GM23248 (cell line): ENCODE measurements around the gene KCTD7. TPM values are rescaled to one million over a fixed set of nuclear protein-coding genes. Genes with fewer than 3 reads are reported as not detected.
"Not testable (repeated sequence)": the region's sequence is repeated elsewhere in the genome, so short reads cannot be mapped to it uniquely, and the experiment has no call there.

Source experiments
- DNase-seq: peaks from one replicate; pipeline ENCODE4 v3.0.0-alpha.2; 2015
- H2AFZ ChIP-seq: fragments of 200-600 bp; sonication (generic); 2 replicates; pipeline ENCODE4 v1.6.1; 2016; ENCODE audit warnings: antibody characterized with exemption
- H3F3A ChIP-seq: fragments of 200-600 bp; sonication (generic); 2 replicates; pipeline ENCODE4 v1.6.1; 2016; ENCODE audit warnings: mild to moderate bottlenecking, antibody characterized with exemption, mixed run types; ENCODE audit not compliant: insufficient read depth
- H3K27ac ChIP-seq: fragments of 200-600 bp; sonication (generic); 2 replicates; pipeline ENCODE4 v1.5.1; 2016; ENCODE audit warnings: mild to moderate bottlenecking
- H3K27me3 ChIP-seq: fragments of 200-600 bp; sonication (generic); replicated peaks from 2 replicates; pipeline ENCODE4 v1.6.1; 2016; ENCODE audit warnings: mild to moderate bottlenecking; ENCODE audit not compliant: insufficient read depth
- H3K36me3 ChIP-seq: fragments of 200-600 bp; sonication (generic); 2 replicates; pipeline ENCODE4 v1.6.1; 2016; ENCODE audit warnings: low read depth, mild to moderate bottlenecking
- H3K4me1 ChIP-seq: fragments of 200-600 bp; sonication (generic); 2 replicates; pipeline ENCODE4 v1.6.1; 2016; ENCODE audit warnings: mild to moderate bottlenecking; ENCODE audit not compliant: insufficient read depth
- H3K4me2 ChIP-seq: fragments of 200-600 bp; sonication (generic); one replicate; pipeline ENCODE4 v1.6.1; 2016; ENCODE audit warnings: mild to moderate bottlenecking; ENCODE audit not compliant: unreplicated experiment
- H3K4me3 ChIP-seq: fragments of 200-600 bp; sonication (generic); 2 replicates; pipeline ENCODE4 v1.5.1; 2016; ENCODE audit warnings: mild to moderate bottlenecking
- H3K79me2 ChIP-seq: fragments of 200-600 bp; sonication (generic); 2 replicates; pipeline ENCODE4 v1.6.1; 2016; ENCODE audit warnings: mild to moderate bottlenecking; ENCODE audit not compliant: insufficient read depth
- H3K9ac ChIP-seq: fragments of 200-600 bp; sonication (generic); 2 replicates; pipeline ENCODE4 v1.6.1; 2016; ENCODE audit warnings: mild to moderate bottlenecking
- H3K9me2 ChIP-seq: fragments of 200-600 bp; sonication (generic); 2 replicates; pipeline ENCODE4 v1.6.1; 2016; ENCODE audit warnings: mixed run types, mild to moderate bottlenecking, moderate library complexity; ENCODE audit not compliant: insufficient read depth
- H3K9me3 ChIP-seq: fragments of 200-600 bp; sonication (generic); one replicate; pipeline ENCODE4 v1.6.1; 2017; ENCODE audit warnings: low read depth
- H4K20me1 ChIP-seq: fragments of 200-600 bp; sonication (generic); 2 replicates; pipeline ENCODE4 v1.6.0; 2016; ENCODE audit not compliant: insufficient read depth
- EZH2 ChIP-seq: fragments of 200-600 bp; sonication (generic); IDR thresholded peaks from 2 replicates; pipeline ENCODE4 v1.6.1; 2018; ENCODE audit warnings: antibody characterized with exemption, mild to moderate bottlenecking; ENCODE audit not compliant: insufficient read depth, poor library complexity, severe bottlenecking
- EZH2phosphoT487 ChIP-seq: fragments of 200-600 bp; sonication (generic); IDR thresholded peaks from 2 replicates; pipeline ENCODE4 v1.6.1; 2018; ENCODE audit warnings: antibody characterized with exemption, moderate library complexity, mild to moderate bottlenecking, low read depth; ENCODE audit not compliant: insufficient read depth
- WGBS, 2 experiments: methylation state at CpG; one replicate each; pipeline ENCODE4 v1.1.6; 2015 to 2017; ENCODE audit warnings: low lambda C conversion rate in 2 of 2, low coverage in 1 of 2; ENCODE audit errors: missing lambda C conversion rate in 2 of 2; 5-methylcytosine and 5-hydroxymethylcytosine counted together
- in situ Hi-C: fragments of 300-500 bp; cut with MboI; formaldehyde crosslinking; loops from 2 replicates; pipeline ENCODE4 v1.15.0; 2020
- polyA plus RNA-seq: library from polyadenylated mRNA; unstranded; fragments of >200 nt; fragmentation: Nextera tagmentation; extraction: Ambion mirVana; gene quantifications from 2 replicates; pipeline ENCODE4 v1.2.1, GENCODE V29; 2016
- total RNA-seq: library from RNA; depleted of rRNA; stranded (reverse); fragments of >200 nt; shearing (Covaris generic); gene quantifications from 2 replicates; pipeline ENCODE4 v1.2.3, GENCODE V29; 2014

Gene KCTD7
- total and polyA plus RNA-seq, 2 experiments from 2014 or later = 5.0 to 11.6 TPM

GRCh38 chr7:66591799-66592596 lies 36.7 kb upstream of the KCTD7 start:
- Histone ChIP-seq H3K4me1 (peaks cover 40% of the 10 kb centered on the region), H3K79me2 (peaks cover 80% of the 10 kb centered on the region), H3K27me3 (no peaks in the 10 kb centered on the region), H3K4me3 (peak overlapping the region; percentile 99), H3K9me3 (no peaks in the 10 kb centered on the region), H2AFZ (peak overlapping the region; percentile 89), H3F3A (peaks cover 30% of the 10 kb centered on the region), H3K9me2 (no peaks in the 10 kb centered on the region), H4K20me1 (no peaks in the 10 kb centered on the region; the same call in 1 of the 2 replicates), H3K27ac (peak overlapping the region; percentile 99), H3K9ac (peak overlapping the region; percentile 100), H3K4me2 (peak overlapping the region; percentile 95), H3K36me3 (no peaks in the 10 kb centered on the region)
- DNase-seq = peak; percentile 98
- WGBS, 2 experiments = 1% methylated on average over 49 to 71 of the region's 83 CpGs
- no peak for TF ChIP-seq EZH2phosphoT487
- no peak for TF ChIP-seq EZH2
- in situ Hi-C loops = no loop called here

- H3K9ac ChIP-seq = peak overlapping the region; percentile 100
- H2AFZ ChIP-seq = peak overlapping the region; percentile 89
- peak overlapping the region; percentile 99 for H3K4me3 ChIP-seq
- H3K36me3 ChIP-seq, H3K9me3 ChIP-seq, H4K20me1 ChIP-seq, in situ Hi-C loops, DNase-seq, H3K9me2 ChIP-seq, H3K27me3 ChIP-seq: not testable (repeated sequence)
- peak overlapping the region; percentile 99 for H3K27ac ChIP-seq
- peak overlapping the region; percentile 95 for H3K4me2 ChIP-seq
- WGBS, 2 experiments = 3 to 4% methylated on average over 3 to 4 of the region's 4 CpGs
- peaks cover 74% of the 10 kb centered on the region for H3K79me2 ChIP-seq
- H3F3A ChIP-seq = peaks cover 25% of the 10 kb centered on the region
- peaks cover 33% of the 10 kb centered on the region for H3K4me1 ChIP-seq
Observed at GRCh38 chr7:66592597-66593146, 36.0 kb upstream of the KCTD7 start.

DNA sequence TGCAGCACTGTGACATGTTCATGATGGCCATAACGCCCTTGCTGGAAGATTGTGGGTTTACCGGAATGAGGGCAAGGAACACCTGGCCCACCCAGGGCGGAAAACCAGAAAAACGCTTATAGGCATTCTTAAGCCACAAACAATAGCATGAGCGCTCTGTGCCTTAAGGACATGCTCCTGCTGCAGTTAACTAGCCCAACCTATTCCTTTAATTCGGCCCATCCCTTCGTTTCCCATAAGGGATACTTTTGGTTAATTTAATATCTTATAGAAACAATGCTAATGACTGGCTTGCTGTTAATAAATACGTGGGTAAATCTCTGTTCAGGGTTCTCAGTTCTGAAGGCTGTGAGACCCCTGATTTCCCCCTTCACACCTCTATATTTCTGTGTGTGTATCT lies 34.6 kb upstream of the KCTD7 start:
- Histone ChIP-seq H3F3A (peaks cover 15% of the 10 kb centered on the region), H3K4me1 (peaks cover 20% of the 10 kb centered on the region), H3K79me2 (peaks cover 59% of the 10 kb centered on the region)
- in situ Hi-C loops, H3K27ac ChIP-seq, H4K20me1 ChIP-seq, H3K9ac ChIP-seq, H3K9me2 ChIP-seq, DNase-seq, H3K9me3 ChIP-seq, H2AFZ ChIP-seq, H3K4me2 ChIP-seq, H3K4me3 ChIP-seq, H3K36me3 ChIP-seq, H3K27me3 ChIP-seq: not testable (repeated sequence)
- WGBS, 2 experiments = 84 to 89% methylated on average over 8 of the region's 8 CpGs

- Histone ChIP-seq H2AFZ (no peak overlapping the region), H4K20me1 (no peaks in the 10 kb centered on the region), H3K4me1 (peaks cover 7% of the 10 kb centered on the region; the same call in 1 of the 2 replicates), H3K79me2 (peaks cover 26% of the 10 kb centered on the region), H3K36me3 (no peaks in the 10 kb centered on the region), H3K9me3 (no peaks in the 10 kb centered on the region), H3F3A (0 out of 2 replicates have a peak, but pooled peaks cover 2% of the 10 kb centered on the region), H3K4me2 (no peak overlapping the region), H3K9ac (no peak overlapping the region), H3K27me3 (no peaks in the 10 kb centered on the region), H3K4me3 (no peak overlapping the region), H3K27ac (no peak overlapping the region), H3K9me2 (no peaks in the 10 kb centered on the region)
- TF ChIP-seq EZH2phosphoT487 (no peak), EZH2 (no peak)
- no peak for DNase-seq
- 52 to 55% methylated on average over 2 of the region's 2 CpGs for WGBS, 2 experiments
- in situ Hi-C loops = no loop called here
Observed at GRCh38 chr7:66597461-66597860, 31.2 kb upstream of the KCTD7 start.
